RPMI8226 (cell line): ENCODE data around the gene SUPT6H.
"Not testable (repeated sequence)": the region's sequence is repeated elsewhere in the genome, so short reads cannot be mapped to it uniquely, and the experiment has no call there.

ENCODE experiments used
- DNase-seq: peaks from one replicate; pipeline ENCODE4 v3.0.0-alpha.2; 2015

Gene SUPT6H

DNA sequence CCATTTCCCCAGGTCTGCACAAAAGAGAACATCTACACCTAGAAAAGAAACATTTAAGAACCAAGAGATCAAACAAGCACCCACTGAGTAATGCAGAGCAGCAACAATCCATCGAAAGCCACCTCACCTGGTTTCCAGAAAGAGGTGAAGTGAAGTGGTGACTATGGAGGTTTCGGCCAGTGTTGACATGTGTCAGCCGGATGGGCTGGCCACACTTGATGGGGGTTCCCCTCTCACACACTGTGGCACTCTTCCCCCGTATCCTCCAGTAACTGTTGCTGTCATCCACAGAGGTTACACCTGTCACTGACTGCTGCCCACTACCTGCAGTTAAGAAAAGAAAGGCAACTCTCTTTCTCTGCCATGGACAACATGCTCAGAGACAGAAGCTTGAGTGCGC is 6.8 kb upstream of the SUPT6H start:
- no peak for DNase-seq

GRCh38 chr17:28657756-28658155 is 4.2 kb upstream of the SUPT6H start:
- no peak for DNase-seq

DNA sequence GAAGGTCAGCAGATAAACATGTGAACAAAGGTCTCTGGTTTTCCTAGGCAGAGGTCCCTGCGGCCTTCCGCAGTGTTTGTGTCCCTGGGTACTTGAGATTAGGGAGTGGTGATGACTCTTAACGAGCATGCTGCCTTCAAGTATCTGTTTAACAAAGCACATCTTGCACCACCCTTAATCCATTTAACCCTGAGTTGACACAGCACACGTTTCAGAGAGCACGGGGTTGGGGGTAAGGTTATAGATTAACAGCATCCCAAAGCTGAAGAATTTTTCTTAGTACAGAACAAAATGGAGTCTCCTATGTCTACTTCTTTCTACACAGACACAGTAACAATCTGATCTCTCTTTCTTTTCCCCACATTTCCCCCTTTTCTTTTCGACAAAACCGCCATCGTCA is 3.7 kb upstream of the SUPT6H start:
- DNase-seq: not testable (repeated sequence)

GRCh38 chr17:28658766-28659496 is 3.1 kb upstream of the SUPT6H start:
- not testable (repeated sequence) for DNase-seq

- DNase-seq: not testable (repeated sequence)
These were observed 2.5 kb upstream of the SUPT6H start for GRCh38 chr17:28659497-28659881.

DNA sequence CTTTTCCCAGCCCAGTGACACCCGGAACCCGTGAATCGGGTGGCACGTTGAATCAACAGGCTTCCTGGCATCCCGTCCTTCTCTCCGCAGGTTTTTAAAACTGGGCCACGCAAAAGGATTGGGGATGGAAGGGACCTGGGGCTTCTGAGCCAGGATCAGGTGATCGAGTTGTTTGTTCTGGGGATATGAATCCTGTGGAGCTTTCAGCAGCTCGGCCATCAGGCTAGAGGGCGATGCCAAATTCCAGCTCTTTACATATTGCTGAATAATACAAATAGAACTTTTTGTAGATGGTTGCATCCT is 473 bp downstream of the SUPT6H start:
- DNase-seq: no peak

GRCh38 chr17:28663723-28664122 is 1.7 kb downstream of the SUPT6H start:
- DNase-seq: no peak

DNA sequence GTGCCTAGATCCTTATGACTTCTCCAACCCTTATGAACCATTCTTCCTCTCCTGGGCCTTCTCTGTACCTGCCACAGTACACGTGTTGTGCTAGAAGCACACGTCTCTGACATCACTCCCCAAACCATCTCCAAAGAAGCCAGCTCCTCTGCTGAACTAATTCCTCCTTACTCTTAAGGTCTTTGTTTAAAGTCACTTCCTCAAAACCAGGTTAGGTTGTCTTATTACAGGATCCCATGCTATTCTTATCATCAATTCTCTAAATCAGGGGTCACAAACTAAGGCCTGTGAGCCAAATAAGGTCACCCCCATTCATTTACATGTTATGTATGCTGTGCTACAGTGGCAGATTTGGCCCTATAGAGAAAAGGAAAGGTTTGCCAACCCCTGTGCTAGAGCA is 4.0 kb downstream of the SUPT6H start:
- no peak for DNase-seq

GRCh38 chr17:28667870-28668269 is 5.9 kb downstream of the SUPT6H start:
- no peak for DNase-seq

- DNase-seq: no peak
These were observed 7.9 kb downstream of the SUPT6H start for GRCh38 chr17:28669918-28670317.

- DNase-seq: no peak
These were observed 13.5 kb downstream of the SUPT6H start for GRCh38 chr17:28675490-28675889.

DNA sequence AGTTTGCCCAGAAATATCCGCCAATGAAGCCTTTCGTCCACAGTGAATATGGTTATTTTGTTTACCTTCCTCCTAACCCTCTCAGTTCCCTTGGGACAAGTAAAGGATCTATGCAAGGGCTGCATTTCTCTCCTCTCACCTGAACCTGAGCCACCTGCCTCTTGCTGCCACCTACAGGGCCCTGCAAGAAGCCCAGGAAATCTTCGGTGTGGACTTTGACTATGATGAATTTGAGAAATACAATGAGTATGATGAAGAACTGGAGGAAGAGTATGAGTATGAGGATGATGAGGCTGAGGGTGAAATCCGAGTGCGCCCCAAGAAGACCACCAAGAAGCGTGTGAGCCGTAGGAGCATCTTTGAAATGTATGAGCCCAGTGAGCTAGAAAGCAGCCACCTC is 14.0 kb downstream of the SUPT6H start:
- peak; percentile 26 for DNase-seq

DNA sequence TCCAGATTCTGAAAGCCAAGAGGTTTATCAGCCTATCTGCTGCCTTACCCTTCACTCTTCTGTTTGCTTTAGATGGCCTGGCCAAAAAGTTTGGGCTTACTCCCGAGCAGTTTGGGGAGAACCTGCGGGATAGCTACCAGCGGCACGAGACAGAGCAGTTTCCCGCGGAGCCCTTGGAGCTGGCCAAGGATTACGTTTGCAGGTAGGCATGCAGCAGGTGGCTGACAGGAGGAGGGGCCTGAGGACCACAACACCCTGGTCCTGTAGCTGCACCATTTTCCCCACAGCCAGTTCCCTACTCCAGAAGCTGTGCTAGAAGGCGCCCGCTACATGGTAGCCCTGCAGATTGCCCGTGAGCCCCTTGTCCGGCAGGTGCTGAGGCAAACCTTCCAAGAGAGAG is 20.6 kb downstream of the SUPT6H start:
- DNase-seq: no peak

DNA sequence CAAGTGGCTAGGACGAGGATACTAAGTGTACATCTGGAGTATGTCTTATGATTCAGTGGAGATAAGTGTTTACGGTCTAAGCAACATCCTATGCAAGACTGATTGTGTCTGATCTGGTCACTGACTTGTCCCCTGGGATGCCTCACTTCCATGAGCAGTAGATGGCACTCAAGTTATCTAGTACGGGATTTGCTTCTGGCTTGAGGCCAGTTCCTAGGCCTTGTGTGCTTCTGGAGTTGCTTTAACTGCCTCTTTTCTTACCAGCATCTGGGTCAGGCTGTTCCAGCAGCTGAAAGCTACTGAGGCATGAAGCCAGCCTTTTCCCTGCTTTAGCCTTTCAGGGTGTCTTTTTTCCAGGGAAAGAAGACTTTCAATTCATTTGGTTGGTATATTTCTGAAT is 23.0 kb downstream of the SUPT6H start:
- DNase-seq: no peak

- DNase-seq: no peak
These were observed 23.4 kb downstream of the SUPT6H start for GRCh38 chr17:28685366-28685765.

- no peak for DNase-seq
These were observed 24.3 kb downstream of the SUPT6H start for GRCh38 chr17:28686296-28686695.

DNA sequence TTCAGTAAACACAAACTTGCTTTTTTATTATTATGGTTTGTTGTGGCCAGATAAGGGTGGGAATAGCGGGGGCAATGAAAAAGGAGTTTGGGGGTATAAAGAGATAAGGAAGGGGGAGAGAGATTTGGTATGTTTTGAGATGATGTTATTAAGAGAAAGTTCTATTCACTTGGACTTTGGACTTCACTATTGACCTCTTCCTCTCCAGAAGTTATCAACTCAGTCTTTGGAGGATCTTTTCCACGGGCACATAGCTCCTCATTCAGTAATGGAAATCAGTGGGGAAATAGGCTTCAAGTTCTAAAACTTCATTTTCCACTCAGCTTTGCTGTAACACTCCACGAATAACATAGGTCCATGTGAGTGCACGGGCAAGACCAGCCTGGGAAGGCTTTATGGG is 26.5 kb downstream of the SUPT6H start:
- DNase-seq: no peak

DNA sequence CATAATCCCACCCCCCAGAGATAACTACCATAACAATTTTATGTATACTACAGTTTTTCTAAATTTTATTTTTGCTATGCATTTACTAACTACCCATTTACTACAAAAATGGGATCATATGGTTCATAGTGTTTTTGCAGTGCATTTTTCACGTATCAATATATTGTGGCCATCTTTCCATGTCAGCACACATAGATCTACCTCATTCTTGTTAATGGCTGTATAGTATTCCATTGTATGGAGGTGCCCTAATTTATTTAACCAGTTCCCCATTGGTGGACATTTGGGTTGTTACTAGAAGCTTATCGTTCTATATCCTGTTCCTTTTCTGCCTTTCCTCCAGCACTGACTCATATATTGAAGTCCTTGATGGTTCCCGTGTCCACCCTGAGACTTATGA is 27.0 kb downstream of the SUPT6H start:
- DNase-seq: no peak

DNA sequence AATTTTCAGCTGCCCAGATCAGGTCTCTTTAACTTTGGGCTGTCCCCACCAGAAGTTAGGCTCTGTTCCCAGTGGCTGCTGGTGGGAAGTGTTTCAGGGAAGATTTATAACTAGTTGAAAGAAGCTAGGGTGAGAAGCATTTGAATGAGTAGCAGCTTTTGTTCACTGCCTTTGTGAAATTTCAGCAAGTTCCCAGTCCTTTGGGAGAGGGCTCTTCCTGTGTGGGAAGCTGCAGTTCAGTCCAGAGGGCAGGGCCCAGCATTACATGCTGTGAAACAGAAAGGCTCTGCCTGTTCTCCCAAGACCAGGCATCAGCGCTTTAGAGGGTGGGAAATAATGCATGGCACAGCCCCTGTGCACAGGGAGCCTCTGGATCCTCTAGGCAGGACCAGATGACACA is 31.9 kb downstream of the SUPT6H start:
- no peak for DNase-seq

GRCh38 chr17:28698253-28698941 is 36.4 kb downstream of the SUPT6H start:
- no peak for DNase-seq

GRCh38 chr17:28700278-28700677 is 38.3 kb downstream of the SUPT6H start:
- no peak for DNase-seq

DNA sequence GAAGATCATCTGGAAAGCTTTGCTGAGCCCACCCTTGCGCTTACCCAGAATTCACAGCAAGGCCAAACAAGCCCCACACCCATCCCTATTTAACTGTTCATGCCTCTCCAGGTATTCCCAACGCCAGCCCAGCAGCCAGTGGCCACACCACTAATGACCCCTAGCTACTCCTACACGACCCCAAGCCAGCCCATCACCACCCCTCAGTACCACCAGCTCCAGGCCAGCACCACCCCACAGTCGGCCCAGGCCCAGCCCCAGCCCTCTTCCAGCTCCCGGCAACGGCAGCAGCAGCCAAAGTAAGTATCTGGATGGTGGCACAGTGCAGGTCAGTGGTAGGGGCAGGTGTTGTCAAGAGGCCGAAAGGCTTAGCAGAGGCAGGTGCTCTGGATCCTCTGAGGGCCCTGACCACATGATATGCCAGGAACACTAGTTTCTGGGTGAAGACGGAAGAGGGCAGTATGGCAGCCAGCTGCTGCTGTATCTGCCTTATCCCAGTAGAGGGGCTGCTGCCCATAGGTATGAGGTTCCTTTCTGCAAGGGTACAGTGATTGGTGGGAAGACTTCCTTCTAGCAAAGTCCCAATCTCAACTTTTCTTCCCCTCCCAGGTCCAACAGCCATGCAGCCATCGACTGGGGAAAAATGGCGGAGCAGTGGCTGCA is 39.0 kb downstream of the SUPT6H start:
- DNase-seq: no peak

- no peak for DNase-seq
These were observed 40.2 kb downstream of the SUPT6H start for GRCh38 chr17:28702026-28702751.

DNA sequence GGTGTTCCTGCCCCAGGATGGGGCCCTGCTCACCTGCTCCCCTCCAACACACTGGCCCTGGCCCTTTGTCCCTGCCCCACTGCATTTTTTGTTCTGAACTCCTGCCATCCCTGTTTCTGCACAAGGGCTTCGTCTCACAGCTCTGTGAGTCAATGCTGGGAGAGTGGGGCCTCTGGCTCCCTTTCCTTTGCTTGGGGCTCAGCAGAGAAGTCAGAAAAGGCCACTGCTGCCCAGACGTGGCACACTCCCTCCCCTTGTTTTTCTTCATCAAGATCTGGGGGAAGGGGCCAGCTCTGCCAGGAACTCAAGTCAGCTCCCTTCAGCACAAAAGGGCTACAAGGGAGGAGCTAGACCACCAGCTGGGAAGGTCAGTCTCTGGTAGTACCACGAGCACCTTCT is 40.7 kb downstream of the SUPT6H start:
- no peak for DNase-seq
